Transverse colon (tissue), 4 donors: Measurements from ENCODE around the gene LAMA2. TPM values are rescaled to one million over a fixed set of nuclear protein-coding genes. Genes with fewer than 3 reads are reported as not detected.

Experiments used
- DNase-seq: peaks from one replicate; pipeline ENCODE4 v3.0.0-alpha.2; 2019
- H3K27ac ChIP-seq, 4 donors: fragments of 200-600 bp; sonication (generic); 2 replicates each; pipeline ENCODE4 v1.5.1; 2016 to 2018; ENCODE audit warnings: inconsistent platforms in 4 of 4
- H3K27me3 ChIP-seq: fragments of 200-600 bp; sonication (generic); 2 replicates; pipeline ENCODE4 v1.5.1; 2017; ENCODE audit warnings: inconsistent platforms
- H3K36me3 ChIP-seq, 4 donors: fragments of 200-600 bp; sonication (generic); 2 replicates each; pipeline ENCODE4 v1.5.1; 2017 to 2019; ENCODE audit warnings: inconsistent platforms in 4 of 4
- H3K4me1 ChIP-seq, 4 donors: fragments of 200-600 bp; sonication (generic); 2 replicates each; pipeline ENCODE4 v1.5.1; 2017 to 2020; ENCODE audit warnings: inconsistent platforms in 4 of 4
- H3K4me3 ChIP-seq, 4 donors: fragments of 200-600 bp; sonication (generic); 1 replicate in 1 of 4; 2 replicates in 3 of 4; pipeline versions ENCODE4 v1.5.1 to v1.6.1; 2017 to 2019; ENCODE audit warnings: inconsistent platforms in 4 of 4
- H3K9me3 ChIP-seq, 2 donors: fragments of 200-600 bp; sonication (generic); 2 replicates each; pipeline ENCODE4 v1.5.1; 2017 to 2019; ENCODE audit warnings: inconsistent platforms in 2 of 2
- CTCF ChIP-seq, 5 experiments: fragments of 200-600 bp in 3 of 5; fragments of 450-650 bp in 2 of 5; sonication (generic) in 3 of 5; IDR thresholded peaks; 1 replicate in 2 of 5; 2 replicates in 3 of 5; pipeline ENCODE4 v1.5.1; 2016 to 2017; ENCODE audit warnings: antibody characterized with exemption in 5 of 5, inconsistent platforms in 3 of 5, mild to moderate bottlenecking in 2 of 5, moderate library complexity in 1 of 5
- EP300 ChIP-seq: sonication (generic); formaldehyde crosslinking; IDR thresholded peaks from one replicate; pipeline ENCODE4 v1.6.1; 2017; ENCODE audit warnings: antibody characterized with exemption, low read depth
- POLR2A ChIP-seq: fragments of 450-650 bp; IDR thresholded peaks from one replicate; pipeline ENCODE4 v1.6.1; 2016; ENCODE audit warnings: antibody characterized with exemption, mild to moderate bottlenecking, moderate library complexity
- POLR2AphosphoS5 ChIP-seq, 3 donors: sonication (generic); formaldehyde crosslinking; IDR thresholded peaks; one replicate each; pipeline ENCODE4 v1.6.1; 2016; ENCODE audit warnings: antibody characterized with exemption in 3 of 3
- WGBS, 2 donors: methylation state at CpG; one replicate each; pipeline ENCODE4 v1.1.5; 2018; ENCODE audit warnings: low coverage in 1 of 2; 5-methylcytosine and 5-hydroxymethylcytosine counted together
- in situ Hi-C, 4 donors: fragments of 200-750 bp; cut with MboI; loops; one replicate each; pipeline versions ENCODE4 v1.15.0 to v1.15.1; 2017; ENCODE audit warnings: low sequenced_read_pairs in 3 of 4, low pct_ligation_motif_present in 1 of 4, low pct_unique_long_range_greater_than_20kb in 1 of 4
- intact Hi-C: fragments of 100-400 bp; cut with DNase I; formaldehyde crosslinking; loops from one replicate; pipeline ENCODE4 v1.15.1; 2023; ENCODE audit warnings: low total_unique reads
- total RNA-seq, 4 donors: library from RNA; depleted of rRNA; stranded (reverse); fragments of >200 nt; gene quantifications; one replicate each; pipeline ENCODE4 v1.1.0, GENCODE V29; 2016

LAMA2 gene
- total RNA-seq, 4 donors from 2014 or later, result 12.3 to 43.0 (median 32.1) TPM

DNA sequence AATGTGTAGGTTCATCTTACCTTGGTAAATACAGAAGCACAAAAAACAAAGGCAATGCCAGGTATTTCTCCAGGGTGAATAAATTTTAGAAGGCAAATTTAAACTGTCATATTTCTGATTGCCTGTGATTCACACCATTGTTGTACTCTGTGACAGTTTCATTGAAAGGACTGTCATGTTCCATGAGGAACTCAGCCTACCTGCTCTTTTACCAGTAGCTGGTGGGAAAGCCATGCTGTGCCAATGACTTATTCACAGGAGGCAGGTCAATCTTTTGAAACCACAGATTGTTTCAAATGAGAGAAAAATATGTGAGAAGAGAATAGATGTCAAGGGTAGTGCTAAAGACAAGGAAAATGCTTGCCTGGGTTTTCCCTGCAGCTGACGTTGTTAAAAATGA, 206.4 kb downstream of the LAMA2 start:
- no peaks in the 10 kb centered on the region for H3K9me3 ChIP-seq
- in situ Hi-C loops, result no loop called here
- no peaks in the 10 kb centered on the region for H3K27me3 ChIP-seq
- no peak overlapping the region for H3K4me3 ChIP-seq
- no peak overlapping the region for H3K27ac ChIP-seq
- intact Hi-C loops, result no loop called here
- 91 to 92% methylated on average over 1 of the region's 1 CpG for WGBS, 2 donors
- no peaks in the 10 kb centered on the region for H3K36me3 ChIP-seq
- no peak for DNase-seq
- TF ChIP-seq POLR2A (no peak), CTCF (IDR thresholded peaks at IDR 0.05) (no peak), EP300 (no peak), POLR2AphosphoS5 (IDR thresholded peaks at IDR 0.05) (no peak)
- H3K4me1 ChIP-seq, result no peaks in the 10 kb centered on the region

DNA sequence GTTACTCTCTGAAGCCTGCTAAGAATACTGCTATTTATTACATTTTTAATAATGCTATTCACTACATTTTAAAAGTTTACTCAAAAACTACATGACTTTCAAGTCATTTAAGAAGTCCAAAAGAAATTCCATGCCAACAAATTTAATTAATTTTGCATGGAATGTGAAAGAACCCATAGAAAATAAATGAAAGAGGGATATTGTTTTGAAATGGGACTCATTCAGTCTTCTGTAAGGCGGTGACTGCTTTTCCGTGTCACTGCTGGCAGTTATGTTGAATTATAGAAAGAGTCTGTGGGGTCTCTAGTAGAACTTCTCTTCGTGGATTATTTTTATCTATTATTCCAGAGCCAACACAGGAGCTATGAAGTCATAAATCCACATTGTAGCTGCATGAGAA, 211.2 kb downstream of the LAMA2 start:
- Histone ChIP-seq H3K4me1 (no peaks in the 10 kb centered on the region), H3K9me3 (no peaks in the 10 kb centered on the region), H3K27ac (no peak overlapping the region), H3K27me3 (no peaks in the 10 kb centered on the region), H3K4me3 (no peak overlapping the region), H3K36me3 (no peaks in the 10 kb centered on the region)
- intact Hi-C loops, result no loop called here
- TF ChIP-seq POLR2AphosphoS5 (IDR thresholded peaks at IDR 0.05), result no peak
- no peak for TF ChIP-seq POLR2A
- no peak for TF ChIP-seq CTCF (IDR thresholded peaks at IDR 0.05)
- TF ChIP-seq EP300, result no peak
- in situ Hi-C loops, result no loop called here
- WGBS, 2 donors, result 42 to 47% methylated on average over 3 of the region's 3 CpGs
- no peak for DNase-seq

- TF ChIP-seq CTCF (IDR thresholded peaks at IDR 0.05) (no peak), POLR2AphosphoS5 (IDR thresholded peaks at IDR 0.05) (no peak), EP300 (no peak), POLR2A (no peak)
- in situ Hi-C loops (no loop called here), intact Hi-C loops (no loop called here)
- Histone ChIP-seq H3K4me1 (no peaks in the 10 kb centered on the region), H3K27me3 (no peaks in the 10 kb centered on the region), H3K4me3 (no peak overlapping the region), H3K36me3 (no peaks in the 10 kb centered on the region), H3K27ac (no peak overlapping the region), H3K9me3 (no peaks in the 10 kb centered on the region)
- 83% methylated on average over 1 to 3 of the region's 3 CpGs for WGBS, 2 donors
- no peak for DNase-seq
Measured at GRCh38 chr6:129096651-129097290, 213.8 kb downstream of the LAMA2 start.

DNA sequence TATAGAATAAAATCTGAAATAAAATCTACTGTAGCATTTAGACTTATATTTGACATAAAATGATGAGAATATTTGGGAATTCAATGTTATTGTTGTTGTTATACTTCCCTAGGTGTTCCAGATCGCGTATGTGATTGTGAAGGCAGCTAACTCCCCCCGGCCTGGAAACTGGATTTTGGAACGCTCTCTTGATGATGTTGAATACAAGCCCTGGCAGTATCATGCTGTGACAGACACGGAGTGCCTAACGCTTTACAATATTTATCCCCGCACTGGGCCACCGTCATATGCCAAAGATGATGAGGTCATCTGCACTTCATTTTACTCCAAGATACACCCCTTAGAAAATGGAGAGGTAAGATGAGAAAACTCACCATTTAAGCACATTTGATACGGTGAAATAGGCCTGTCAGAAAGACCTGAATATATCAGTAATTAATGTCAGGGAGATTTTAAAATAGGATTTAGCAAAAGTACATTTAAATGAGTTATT, 215.2 kb downstream of the LAMA2 start:
- no peaks in the 10 kb centered on the region for H3K4me1 ChIP-seq
- TF ChIP-seq EP300, result no peak
- TF ChIP-seq POLR2A, result no peak
- in situ Hi-C loops (no loop called here), intact Hi-C loops (no loop called here)
- H3K36me3 ChIP-seq, result no peaks in the 10 kb centered on the region
- H3K27ac ChIP-seq, result no peak overlapping the region
- H3K4me3 ChIP-seq, result no peak overlapping the region
- no peaks in the 10 kb centered on the region for H3K27me3 ChIP-seq
- WGBS, 2 donors, result 83 to 91% methylated on average over 9 of the region's 9 CpGs
- no peak for DNase-seq
- H3K9me3 ChIP-seq, result no peaks in the 10 kb centered on the region

GRCh38 chr6:129099696-129100095, 216.8 kb downstream of the LAMA2 start:
- intact Hi-C loops (no loop called here), in situ Hi-C loops (no loop called here)
- H3K27ac ChIP-seq, result no peak overlapping the region
- no peak overlapping the region for H3K4me3 ChIP-seq
- H3K4me1 ChIP-seq, result no peaks in the 10 kb centered on the region
- no peaks in the 10 kb centered on the region for H3K27me3 ChIP-seq
- no peak for TF ChIP-seq CTCF (IDR thresholded peaks at IDR 0.05)
- no peak for TF ChIP-seq POLR2A
- no peak for TF ChIP-seq POLR2AphosphoS5 (IDR thresholded peaks at IDR 0.05)
- no peak for TF ChIP-seq EP300
- no peaks in the 10 kb centered on the region for H3K36me3 ChIP-seq
- H3K9me3 ChIP-seq, result no peaks in the 10 kb centered on the region
- no peak for DNase-seq
